GM12875 (cell line): Measurements from ENCODE around the gene WDR31.

Experiments used
- H3K4me3 ChIP-seq: one replicate; pipeline ENCODE4 v1.5.1; 2011; ENCODE audit warnings: low read depth, low read length, control low read depth
- TF ChIP-seq, protein P1 (sequence below): IDR thresholded peaks from 2 replicates; pipeline ENCODE4 v1.5.1; 2011; ENCODE audit warnings: low read depth, mild to moderate bottlenecking, control low read depth, inconsistent platforms, low read length, moderate library complexity, borderline replicate concordance; ENCODE audit not compliant: insufficient read depth

WDR31 gene

DNA sequence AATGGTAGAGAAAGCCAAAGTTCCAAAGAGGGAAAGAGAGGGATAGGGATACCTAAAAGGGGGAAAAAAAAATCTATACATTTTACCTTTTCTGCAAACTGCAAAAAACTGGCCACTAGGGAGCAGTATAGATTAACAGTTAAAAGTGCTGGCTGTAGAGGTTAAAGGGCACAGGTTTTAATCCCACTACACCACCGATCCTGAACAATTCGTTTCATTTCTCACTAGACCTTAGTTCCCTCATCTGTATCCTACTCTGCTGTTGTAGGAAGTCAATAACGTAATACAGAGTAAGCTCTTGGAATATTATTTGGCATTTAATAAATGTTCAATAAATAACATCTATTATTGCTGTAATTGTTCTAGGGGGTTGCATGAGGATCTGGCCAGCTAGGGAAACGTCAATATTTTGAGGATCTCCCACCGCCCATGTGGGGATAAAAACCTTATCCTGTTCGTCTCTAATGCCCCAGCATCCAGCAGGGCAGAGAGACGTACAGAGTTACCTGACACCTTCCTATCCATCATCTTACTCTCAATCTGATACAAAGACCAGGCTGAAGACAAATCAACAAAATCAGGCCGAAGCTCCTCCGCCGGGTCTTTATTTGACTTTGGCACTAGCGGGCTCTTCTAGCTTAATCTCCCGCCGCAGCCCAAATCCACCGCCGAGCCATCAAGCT is 65.5 kb downstream of the WDR31 start:
- peak overlapping the region; percentile 88 for H3K4me3 ChIP-seq
- TF ChIP-seq, protein P1, sequence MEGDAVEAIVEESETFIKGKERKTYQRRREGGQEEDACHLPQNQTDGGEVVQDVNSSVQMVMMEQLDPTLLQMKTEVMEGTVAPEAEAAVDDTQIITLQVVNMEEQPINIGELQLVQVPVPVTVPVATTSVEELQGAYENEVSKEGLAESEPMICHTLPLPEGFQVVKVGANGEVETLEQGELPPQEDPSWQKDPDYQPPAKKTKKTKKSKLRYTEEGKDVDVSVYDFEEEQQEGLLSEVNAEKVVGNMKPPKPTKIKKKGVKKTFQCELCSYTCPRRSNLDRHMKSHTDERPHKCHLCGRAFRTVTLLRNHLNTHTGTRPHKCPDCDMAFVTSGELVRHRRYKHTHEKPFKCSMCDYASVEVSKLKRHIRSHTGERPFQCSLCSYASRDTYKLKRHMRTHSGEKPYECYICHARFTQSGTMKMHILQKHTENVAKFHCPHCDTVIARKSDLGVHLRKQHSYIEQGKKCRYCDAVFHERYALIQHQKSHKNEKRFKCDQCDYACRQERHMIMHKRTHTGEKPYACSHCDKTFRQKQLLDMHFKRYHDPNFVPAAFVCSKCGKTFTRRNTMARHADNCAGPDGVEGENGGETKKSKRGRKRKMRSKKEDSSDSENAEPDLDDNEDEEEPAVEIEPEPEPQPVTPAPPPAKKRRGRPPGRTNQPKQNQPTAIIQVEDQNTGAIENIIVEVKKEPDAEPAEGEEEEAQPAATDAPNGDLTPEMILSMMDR = peak; percentile 52; the same call in 1 of the 2 replicates

DNA sequence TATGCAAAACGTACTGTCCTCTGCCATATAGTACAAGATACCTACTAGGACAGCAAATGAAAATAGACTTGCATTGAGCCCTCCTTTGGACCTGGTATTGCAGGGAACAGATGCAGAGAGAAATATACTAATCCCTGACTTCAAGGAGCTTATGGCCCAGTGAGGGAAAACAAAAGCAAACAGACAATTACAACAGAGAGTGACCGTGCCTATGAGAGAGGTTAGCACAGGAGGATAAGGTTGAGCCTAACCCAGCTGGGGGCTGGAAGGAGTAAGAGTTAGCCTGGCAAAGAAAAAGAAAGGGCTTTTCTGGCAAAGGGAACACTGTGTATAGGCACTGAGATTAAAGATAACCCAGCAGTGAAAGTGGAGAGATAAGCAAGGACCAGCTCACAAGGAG is 70.2 kb downstream of the WDR31 start:
- TF ChIP-seq, protein P1 = no peak

DNA sequence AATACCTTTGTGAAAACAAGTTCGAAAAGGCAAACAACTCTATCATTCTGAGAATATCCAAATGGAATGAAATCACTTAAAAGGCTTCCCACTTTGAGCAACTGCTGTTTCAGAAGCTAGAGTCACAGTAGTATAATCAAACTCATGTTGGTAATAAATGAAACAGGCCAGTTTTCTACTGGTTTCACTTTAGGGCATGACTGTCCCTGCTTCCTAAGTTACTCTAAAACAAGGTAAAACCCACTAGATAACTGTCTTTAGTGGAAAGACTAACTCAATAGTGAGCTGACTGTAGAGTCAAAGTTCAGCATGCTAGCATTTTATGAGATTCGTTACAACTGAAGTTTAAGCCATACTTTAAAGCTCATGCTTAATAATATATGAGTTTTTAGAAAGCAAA is 70.7 kb downstream of the WDR31 start:
- no peak overlapping the region for H3K4me3 ChIP-seq
- TF ChIP-seq, protein P1 = no peak

More for the DNA sequence above, 70.2 kb downstream of the WDR31 start:
- no peak overlapping the region for H3K4me3 ChIP-seq

DNA sequence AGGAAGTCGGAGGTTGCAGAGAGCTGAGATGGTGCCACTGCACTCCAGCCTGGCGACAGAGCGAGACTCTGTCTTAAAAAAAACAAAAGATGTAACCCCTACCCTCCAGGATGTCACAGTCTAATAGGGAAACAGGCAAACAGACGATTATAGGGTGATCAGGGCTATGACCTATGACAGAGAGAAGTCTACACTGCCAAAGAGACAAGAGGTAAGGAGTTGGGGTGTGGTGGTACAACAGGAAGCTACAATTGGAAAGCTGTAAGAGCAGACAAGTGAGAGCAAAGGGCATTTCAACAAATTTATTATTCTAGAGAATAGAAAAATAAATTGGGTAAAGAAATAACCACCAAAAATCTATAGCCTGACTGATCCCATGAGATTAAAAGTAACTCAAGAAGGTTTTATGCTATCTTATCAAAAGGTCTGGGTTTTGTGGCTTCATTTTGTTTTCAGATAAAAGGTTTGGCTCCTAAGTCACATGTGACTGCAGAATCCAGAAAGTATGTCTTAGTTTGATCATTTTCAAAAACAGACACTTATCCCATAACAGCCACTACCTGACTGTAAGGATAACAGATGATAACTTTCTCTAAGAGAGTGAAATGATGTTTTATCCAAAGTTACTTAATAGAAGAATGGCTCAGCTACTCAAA is 72.0 kb downstream of the WDR31 start:
- no peak overlapping the region for H3K4me3 ChIP-seq
- TF ChIP-seq, protein P1 = no peak

DNA sequence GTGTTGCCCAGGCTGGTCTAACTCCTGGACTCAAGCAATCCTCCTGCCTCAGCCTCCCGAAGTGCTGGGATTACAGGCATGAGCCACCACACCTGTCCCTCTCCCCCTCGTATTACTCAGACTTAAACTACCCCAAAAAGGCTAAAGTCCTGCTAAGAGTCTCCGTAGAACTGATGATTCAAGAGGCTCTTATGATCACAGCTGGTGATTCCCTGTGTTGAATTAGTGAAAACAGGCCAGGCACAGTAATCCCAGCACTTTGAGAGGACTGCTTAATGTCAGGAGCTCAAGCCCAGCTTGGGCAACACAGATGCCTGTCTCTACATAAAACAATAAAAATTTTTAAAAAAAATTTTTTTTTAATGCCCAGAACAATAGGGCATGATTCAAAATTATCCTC is 73.9 kb downstream of the WDR31 start:
- TF ChIP-seq, protein P1 = no peak
- H3K4me3 ChIP-seq = no peak overlapping the region
